Liver (tissue), 9 donors: ENCODE results near the gene PLLP. TPM values are rescaled to one million over a fixed set of nuclear protein-coding genes. Genes with fewer than 3 reads are reported as not detected.

Experiments used
- DNase-seq: peaks from one replicate; pipeline ENCODE4 v3.0.0-alpha.2; 2017; ENCODE audit warnings: low spot score
- H3K27ac ChIP-seq, 2 donors: one replicate each; pipeline ENCODE4 v1.7.0; 2013; ENCODE audit warnings: inconsistent platforms in 2 of 2, low read length in 2 of 2, control low read depth in 1 of 2, low read depth in 1 of 2, mild to moderate bottlenecking in 1 of 2
- H3K27me3 ChIP-seq, 4 donors: one replicate each; pipeline versions ENCODE4 v1.6.1 to v1.7.0; 2013; ENCODE audit warnings: low read length in 3 of 4, inconsistent platforms in 1 of 4, mild to moderate bottlenecking in 1 of 4, moderate library complexity in 1 of 4; ENCODE audit not compliant: control insufficient read depth in 4 of 4, insufficient read depth in 4 of 4
- H3K36me3 ChIP-seq, 4 donors: one replicate each; pipeline versions ENCODE4 v1.6.1 to v1.7.0; 2013; ENCODE audit warnings: low read length in 3 of 4, mild to moderate bottlenecking in 3 of 4, low read depth in 1 of 4, moderate library complexity in 1 of 4; ENCODE audit not compliant: control insufficient read depth in 4 of 4, insufficient read depth in 3 of 4
- H3K4me1 ChIP-seq, 4 donors: one replicate each; pipeline versions ENCODE4 v1.6.1 to v1.7.0; 2013; ENCODE audit warnings: low read length in 3 of 4, mild to moderate bottlenecking in 3 of 4, moderate library complexity in 1 of 4; ENCODE audit not compliant: control insufficient read depth in 4 of 4, insufficient read depth in 4 of 4
- H3K4me3 ChIP-seq, 3 donors: one replicate each; pipeline versions ENCODE4 v1.6.1 to v1.7.0; 2013; ENCODE audit warnings: low read length in 3 of 3, control low read depth in 1 of 3, low read depth in 1 of 3, mild to moderate bottlenecking in 1 of 3
- H3K9ac ChIP-seq, 2 donors: one replicate each; pipeline ENCODE4 v1.7.0; 2013; ENCODE audit warnings: low read length in 2 of 2, mild to moderate bottlenecking in 2 of 2, moderate library complexity in 2 of 2, control low read depth in 1 of 2, low read depth in 1 of 2
- H3K9me3 ChIP-seq, 4 donors: one replicate each; pipeline versions ENCODE4 v1.6.1 to v1.7.0; 2013; ENCODE audit warnings: low read length in 3 of 4; ENCODE audit not compliant: control insufficient read depth in 4 of 4
- EGR1 ChIP-seq, 2 donors: IDR thresholded peaks; 2 replicates each; pipeline ENCODE4 v1.6.1; 2016 to 2018; ENCODE audit warnings: antibody characterized with exemption in 2 of 2, low read depth in 2 of 2
- FOXA1 ChIP-seq: IDR thresholded peaks from 2 replicates; pipeline ENCODE4 v1.6.1; 2016; ENCODE audit warnings: antibody characterized with exemption
- FOXA2 ChIP-seq: IDR thresholded peaks from 2 replicates; pipeline ENCODE4 v1.6.1; 2016; ENCODE audit warnings: antibody characterized with exemption
- GABPA ChIP-seq, 2 donors: IDR thresholded peaks in 1 of 2; conservative IDR thresholded peaks in 1 of 2; 2 replicates each; pipeline ENCODE4 v1.6.1; 2016; ENCODE audit warnings: antibody characterized with exemption in 2 of 2, mild to moderate bottlenecking in 1 of 2, moderate library complexity in 1 of 2
- HNF4G ChIP-seq: IDR thresholded peaks from 2 replicates; pipeline ENCODE4 v1.6.1; 2016; ENCODE audit warnings: antibody characterized with exemption
- JUND ChIP-seq, 2 donors: IDR thresholded peaks; 2 replicates each; pipeline ENCODE4 v1.6.1; 2016; ENCODE audit warnings: antibody characterized with exemption in 2 of 2
- NR2F2 ChIP-seq: IDR thresholded peaks from 2 replicates; pipeline ENCODE4 v1.6.1; 2016; ENCODE audit warnings: antibody characterized with exemption
- RAD21 ChIP-seq, 2 donors: IDR thresholded peaks; 2 replicates each; pipeline ENCODE4 v1.6.1; 2016; ENCODE audit warnings: antibody characterized with exemption in 2 of 2, mild to moderate bottlenecking in 2 of 2
- RXRA ChIP-seq, 2 donors: IDR thresholded peaks; 2 replicates each; pipeline ENCODE4 v1.6.1; 2017 to 2018; ENCODE audit warnings: antibody characterized with exemption in 2 of 2, mild to moderate bottlenecking in 1 of 2
- SP1 ChIP-seq: IDR thresholded peaks from 2 replicates; pipeline ENCODE4 v1.6.1; 2018; ENCODE audit warnings: antibody characterized with exemption, mild to moderate bottlenecking
- TAF1 ChIP-seq: conservative IDR thresholded peaks from 2 replicates; pipeline ENCODE4 v1.6.1; 2016; ENCODE audit warnings: antibody characterized with exemption, mild to moderate bottlenecking
- YY1 ChIP-seq: IDR thresholded peaks from 2 replicates; pipeline ENCODE4 v1.6.1; 2016; ENCODE audit warnings: antibody characterized with exemption, mild to moderate bottlenecking
- WGBS: extraction: QIAGEN DNeasy Blood & Tissue Kit; methylation state at CpG from one replicate; pipeline ENCODE4 v1.1.7; 2013; 5-methylcytosine and 5-hydroxymethylcytosine counted together
- polyA plus RNA-seq, 2 donors: library from polyadenylated mRNA; stranded (reverse) in 1 of 2; unstranded in 1 of 2; fragments of 200-250 nt in 1 of 2; fragments of >200 nt in 1 of 2; fragmentation: Nextera tagmentation in 1 of 2; extraction: Ambion mirVana in 1 of 2; gene quantifications; one replicate each; pipeline versions ENCODE4 v1.2.1 to v1.2.3, GENCODE V29; 2013 to 2015
- total RNA-seq, 2 donors: library from RNA; depleted of rRNA; stranded (reverse); fragments of >200 nt; gene quantifications; one replicate each; pipeline ENCODE4 v1.2.3, GENCODE V29; 2014
- TF ChIP-seq, protein P1 (sequence below): IDR thresholded peaks from 2 replicates; pipeline ENCODE4 v1.6.1; 2016; ENCODE audit warnings: antibody characterized with exemption, mild to moderate bottlenecking
- TF ChIP-seq, protein P2 (sequence below): IDR thresholded peaks from 2 replicates; pipeline ENCODE4 v1.6.1; 2016; ENCODE audit warnings: antibody characterized with exemption
- TF ChIP-seq, protein P3 (sequence below): IDR thresholded peaks from 2 replicates; pipeline ENCODE4 v1.6.1; 2016; ENCODE audit warnings: antibody characterized with exemption
- TF ChIP-seq, protein P4 (sequence below): IDR thresholded peaks from 2 replicates; pipeline ENCODE4 v1.6.1; 2016; ENCODE audit warnings: antibody characterized with exemption
- donor health status: healthy.
- donor health status: healthy.
- donor health status: healthy.
- donor health status: healthy.
- donor health status: healthy.

The PLLP gene
- total and polyA plus RNA-seq, 4 donors: 1.4 to 5.2 (median 2.7) TPM

DNA sequence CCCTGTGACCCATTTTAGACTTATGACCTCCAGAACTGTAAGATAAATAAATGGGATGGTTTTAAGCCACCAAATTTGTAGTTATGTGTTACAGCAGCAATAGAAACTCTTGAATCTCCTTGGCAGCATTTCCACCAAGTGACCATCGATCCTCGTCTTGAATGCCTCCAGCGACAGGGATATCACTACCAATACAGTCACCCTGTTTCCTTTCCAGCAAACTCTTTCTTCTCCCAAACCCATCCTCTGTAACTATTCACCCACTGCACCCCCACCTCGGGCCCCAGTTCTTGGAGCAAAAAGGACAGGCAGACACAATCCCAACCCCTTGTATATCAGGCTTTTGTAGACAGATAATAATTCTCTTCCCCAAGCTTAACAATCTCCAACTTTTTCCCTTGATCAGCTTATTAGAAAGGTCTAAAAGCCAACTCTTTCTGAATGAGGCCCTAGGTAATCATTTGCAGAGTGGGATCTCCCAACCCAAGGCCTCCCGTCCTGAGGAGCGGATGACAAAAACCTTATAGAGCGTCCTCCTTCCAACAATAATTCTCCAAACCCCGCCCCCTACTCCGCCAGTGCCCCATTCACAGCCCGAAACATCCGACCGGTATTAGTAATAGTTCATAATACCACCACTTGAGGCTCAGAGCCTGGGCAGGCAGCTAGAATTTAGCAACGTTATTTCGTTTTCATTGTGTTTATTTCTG is 14.7 kb upstream of the PLLP start:
- DNase-seq: peak; percentile 62
- Histone ChIP-seq H3K36me3 (no peaks in the 10 kb centered on the region), H3K9me3 (no peaks in the 10 kb centered on the region), H3K27me3 (no peaks in the 10 kb centered on the region), H3K9ac (peak overlapping the region in 1 of 2 donors; percentile 8), H3K4me1 (peaks cover 3 to 36% (median 22%) of the 10 kb centered on the region in 4 donors), H3K27ac (peak overlapping the region; percentile 63 to 72), H3K4me3 (peak overlapping the region; percentile 23 to 39 (median 24))
- 41% methylated on average over 14 of the region's 14 CpGs for WGBS
- no peak for TF ChIP-seq EGR1 (IDR thresholded peaks at IDR 0.05; ENCODE audit: low read depth in 2 of 2)
- no peak for TF ChIP-seq HNF4G
- no peak for TF ChIP-seq RAD21 (IDR thresholded peaks at IDR 0.05)
- TF ChIP-seq, protein P1, sequence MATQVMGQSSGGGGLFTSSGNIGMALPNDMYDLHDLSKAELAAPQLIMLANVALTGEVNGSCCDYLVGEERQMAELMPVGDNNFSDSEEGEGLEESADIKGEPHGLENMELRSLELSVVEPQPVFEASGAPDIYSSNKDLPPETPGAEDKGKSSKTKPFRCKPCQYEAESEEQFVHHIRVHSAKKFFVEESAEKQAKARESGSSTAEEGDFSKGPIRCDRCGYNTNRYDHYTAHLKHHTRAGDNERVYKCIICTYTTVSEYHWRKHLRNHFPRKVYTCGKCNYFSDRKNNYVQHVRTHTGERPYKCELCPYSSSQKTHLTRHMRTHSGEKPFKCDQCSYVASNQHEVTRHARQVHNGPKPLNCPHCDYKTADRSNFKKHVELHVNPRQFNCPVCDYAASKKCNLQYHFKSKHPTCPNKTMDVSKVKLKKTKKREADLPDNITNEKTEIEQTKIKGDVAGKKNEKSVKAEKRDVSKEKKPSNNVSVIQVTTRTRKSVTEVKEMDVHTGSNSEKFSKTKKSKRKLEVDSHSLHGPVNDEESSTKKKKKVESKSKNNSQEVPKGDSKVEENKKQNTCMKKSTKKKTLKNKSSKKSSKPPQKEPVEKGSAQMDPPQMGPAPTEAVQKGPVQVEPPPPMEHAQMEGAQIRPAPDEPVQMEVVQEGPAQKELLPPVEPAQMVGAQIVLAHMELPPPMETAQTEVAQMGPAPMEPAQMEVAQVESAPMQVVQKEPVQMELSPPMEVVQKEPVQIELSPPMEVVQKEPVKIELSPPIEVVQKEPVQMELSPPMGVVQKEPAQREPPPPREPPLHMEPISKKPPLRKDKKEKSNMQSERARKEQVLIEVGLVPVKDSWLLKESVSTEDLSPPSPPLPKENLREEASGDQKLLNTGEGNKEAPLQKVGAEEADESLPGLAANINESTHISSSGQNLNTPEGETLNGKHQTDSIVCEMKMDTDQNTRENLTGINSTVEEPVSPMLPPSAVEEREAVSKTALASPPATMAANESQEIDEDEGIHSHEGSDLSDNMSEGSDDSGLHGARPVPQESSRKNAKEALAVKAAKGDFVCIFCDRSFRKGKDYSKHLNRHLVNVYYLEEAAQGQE: no peak
- TF ChIP-seq, protein P2, sequence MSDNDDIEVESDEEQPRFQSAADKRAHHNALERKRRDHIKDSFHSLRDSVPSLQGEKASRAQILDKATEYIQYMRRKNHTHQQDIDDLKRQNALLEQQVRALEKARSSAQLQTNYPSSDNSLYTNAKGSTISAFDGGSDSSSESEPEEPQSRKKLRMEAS: no peak
- TF ChIP-seq TAF1: no peak
- no peak for TF ChIP-seq RXRA (IDR thresholded peaks at IDR 0.05)
- TF ChIP-seq, protein P3, sequence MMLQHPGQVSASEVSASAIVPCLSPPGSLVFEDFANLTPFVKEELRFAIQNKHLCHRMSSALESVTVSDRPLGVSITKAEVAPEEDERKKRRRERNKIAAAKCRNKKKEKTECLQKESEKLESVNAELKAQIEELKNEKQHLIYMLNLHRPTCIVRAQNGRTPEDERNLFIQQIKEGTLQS: no peak
- TF ChIP-seq SP1: no peak
- no peak for TF ChIP-seq FOXA2
- TF ChIP-seq, protein P4, sequence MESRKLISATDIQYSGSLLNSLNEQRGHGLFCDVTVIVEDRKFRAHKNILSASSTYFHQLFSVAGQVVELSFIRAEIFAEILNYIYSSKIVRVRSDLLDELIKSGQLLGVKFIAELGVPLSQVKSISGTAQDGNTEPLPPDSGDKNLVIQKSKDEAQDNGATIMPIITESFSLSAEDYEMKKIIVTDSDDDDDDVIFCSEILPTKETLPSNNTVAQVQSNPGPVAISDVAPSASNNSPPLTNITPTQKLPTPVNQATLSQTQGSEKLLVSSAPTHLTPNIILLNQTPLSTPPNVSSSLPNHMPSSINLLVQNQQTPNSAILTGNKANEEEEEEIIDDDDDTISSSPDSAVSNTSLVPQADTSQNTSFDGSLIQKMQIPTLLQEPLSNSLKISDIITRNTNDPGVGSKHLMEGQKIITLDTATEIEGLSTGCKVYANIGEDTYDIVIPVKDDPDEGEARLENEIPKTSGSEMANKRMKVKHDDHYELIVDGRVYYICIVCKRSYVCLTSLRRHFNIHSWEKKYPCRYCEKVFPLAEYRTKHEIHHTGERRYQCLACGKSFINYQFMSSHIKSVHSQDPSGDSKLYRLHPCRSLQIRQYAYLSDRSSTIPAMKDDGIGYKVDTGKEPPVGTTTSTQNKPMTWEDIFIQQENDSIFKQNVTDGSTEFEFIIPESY: no peak
- TF ChIP-seq YY1: no peak
- TF ChIP-seq GABPA (IDR thresholded peaks at IDR 0.05 in 1 of 2, conservative IDR thresholded peaks at IDR 0.05 in 1 of 2): no peak
- TF ChIP-seq NR2F2: no peak

DNA sequence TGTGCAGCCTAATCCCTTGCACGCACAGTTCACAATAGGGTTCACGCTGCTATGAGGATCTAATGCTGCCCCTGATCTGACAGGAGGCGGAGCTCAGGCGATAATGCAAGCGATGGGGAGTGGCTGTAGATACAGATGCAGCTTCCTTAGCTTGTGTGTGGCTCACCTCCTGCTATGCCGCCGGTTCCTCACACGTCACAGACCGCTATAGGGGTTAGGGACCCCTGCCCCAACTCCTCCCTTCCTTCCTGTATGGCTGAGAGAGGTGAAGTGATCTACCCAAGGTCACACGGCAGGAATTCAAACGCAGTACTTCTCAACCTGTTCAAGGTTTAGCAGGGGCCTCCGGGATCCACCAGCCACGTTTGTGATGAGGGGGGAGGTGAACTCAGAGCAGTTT is 13.4 kb upstream of the PLLP start:
- Histone ChIP-seq H3K9me3 (no peaks in the 10 kb centered on the region), H3K4me3 (no peak overlapping the region), H3K9ac (no peak overlapping the region), H3K36me3 (no peaks in the 10 kb centered on the region), H3K4me1 (peaks cover 0 to 30% (median 19%) of the 10 kb centered on the region in 4 donors), H3K27ac (no peak overlapping the region), H3K27me3 (no peaks in the 10 kb centered on the region)
- TF ChIP-seq NR2F2 (no peak), GABPA (IDR thresholded peaks at IDR 0.05 in 1 of 2, conservative IDR thresholded peaks at IDR 0.05 in 1 of 2) (no peak), RXRA (IDR thresholded peaks at IDR 0.05) (no peak), JUND (IDR thresholded peaks at IDR 0.05) (no peak), FOXA1 (no peak), HNF4G (no peak)
- TF ChIP-seq, protein P1: no peak
- TF ChIP-seq, protein P2: no peak
- TF ChIP-seq, protein P4: no peak
- 65% methylated on average over 13 of the region's 13 CpGs for WGBS
- DNase-seq: no peak
